ENCODE measurements around the gene LCLAT1. TPM values are rescaled to one million over a fixed set of nuclear protein-coding genes. Genes with fewer than 3 reads are reported as not detected.

The LCLAT1 gene
- total and polyA plus RNA-seq, 8 donors: 2.0 to 15.0 (median 9.8) TPM

DNA sequence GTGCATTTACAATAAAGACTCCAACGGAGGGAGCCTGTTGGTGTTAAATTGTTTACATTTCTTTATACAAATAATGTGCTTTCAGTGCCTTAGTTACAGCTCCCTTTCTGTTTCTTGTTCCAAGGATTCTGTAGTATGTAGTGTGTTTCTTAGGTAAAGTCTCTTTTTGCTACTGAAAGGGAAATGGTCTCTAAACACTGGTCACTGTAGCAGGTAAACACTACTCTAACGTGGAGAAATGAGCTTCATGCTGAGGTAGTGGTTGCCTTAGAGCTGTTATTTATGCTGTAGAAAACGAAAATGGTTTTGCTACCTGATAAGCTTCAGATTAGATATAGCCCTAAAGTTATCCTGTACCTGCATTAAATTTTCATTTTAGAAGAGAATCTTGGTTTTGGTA lies 196.6 kb downstream of the LCLAT1 start:
- DNase-seq (no peak), FAIRE-seq (no peak), ATAC-seq (peak in 1 of 4 donors; percentile 32)
- H3K9me3 ChIP-seq: no peaks in the 10 kb centered on the region
- H3K27me3 ChIP-seq: no peaks in the 10 kb centered on the region
- TF ChIP-seq, protein P1, sequence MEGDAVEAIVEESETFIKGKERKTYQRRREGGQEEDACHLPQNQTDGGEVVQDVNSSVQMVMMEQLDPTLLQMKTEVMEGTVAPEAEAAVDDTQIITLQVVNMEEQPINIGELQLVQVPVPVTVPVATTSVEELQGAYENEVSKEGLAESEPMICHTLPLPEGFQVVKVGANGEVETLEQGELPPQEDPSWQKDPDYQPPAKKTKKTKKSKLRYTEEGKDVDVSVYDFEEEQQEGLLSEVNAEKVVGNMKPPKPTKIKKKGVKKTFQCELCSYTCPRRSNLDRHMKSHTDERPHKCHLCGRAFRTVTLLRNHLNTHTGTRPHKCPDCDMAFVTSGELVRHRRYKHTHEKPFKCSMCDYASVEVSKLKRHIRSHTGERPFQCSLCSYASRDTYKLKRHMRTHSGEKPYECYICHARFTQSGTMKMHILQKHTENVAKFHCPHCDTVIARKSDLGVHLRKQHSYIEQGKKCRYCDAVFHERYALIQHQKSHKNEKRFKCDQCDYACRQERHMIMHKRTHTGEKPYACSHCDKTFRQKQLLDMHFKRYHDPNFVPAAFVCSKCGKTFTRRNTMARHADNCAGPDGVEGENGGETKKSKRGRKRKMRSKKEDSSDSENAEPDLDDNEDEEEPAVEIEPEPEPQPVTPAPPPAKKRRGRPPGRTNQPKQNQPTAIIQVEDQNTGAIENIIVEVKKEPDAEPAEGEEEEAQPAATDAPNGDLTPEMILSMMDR (IDR thresholded peaks at IDR 0.05): no peak
- H3K36me3 ChIP-seq: no peaks in the 10 kb centered on the region
- WGBS, 2 donors: 46 to 54% methylated on average over 3 of the region's 3 CpGs
- H3K4me1 ChIP-seq: no peaks in the 10 kb centered on the region
- H3K4me3 ChIP-seq: no peak overlapping the region
- intact Hi-C loops (cut with DNase I): no loop called here
- H3K27ac ChIP-seq: no peak overlapping the region

DNA sequence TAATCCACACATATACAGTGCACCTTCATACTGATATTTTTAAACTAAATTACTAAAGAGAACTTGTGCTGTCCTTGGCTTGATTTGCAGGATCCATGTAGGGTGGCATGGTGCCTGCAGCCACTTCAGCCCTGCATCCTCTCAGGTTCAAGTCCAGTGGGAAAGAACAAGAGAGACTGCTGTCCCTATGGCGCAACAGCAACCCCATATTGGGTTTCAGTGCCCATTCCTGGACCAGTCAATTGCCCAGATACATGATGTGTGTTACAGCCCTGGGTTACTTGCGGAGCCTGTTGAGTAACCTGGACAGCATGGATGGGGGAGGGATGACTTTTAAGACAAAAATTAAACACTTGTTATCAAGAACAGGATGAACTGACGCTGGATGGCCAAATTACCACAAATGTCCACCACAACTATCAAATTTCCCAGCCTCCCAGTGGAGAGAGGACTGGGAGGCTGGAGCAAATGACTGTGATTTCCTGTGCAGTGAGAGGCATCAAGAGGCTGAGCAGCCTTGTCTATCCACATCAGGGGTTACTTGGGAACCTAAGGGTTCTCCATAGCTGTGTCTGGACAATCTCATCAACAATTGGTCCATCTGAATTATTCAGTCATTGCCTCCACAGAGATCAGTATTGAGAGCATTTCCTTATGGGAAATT lies 198.2 kb downstream of the LCLAT1 start:
- Histone ChIP-seq H3K36me3 (no peaks in the 10 kb centered on the region), H3K4me3 (no peak overlapping the region), H3K27me3 (no peaks in the 10 kb centered on the region), H3K9me3 (no peaks in the 10 kb centered on the region), H3K27ac (no peak overlapping the region), H3K4me1 (no peaks in the 10 kb centered on the region)
- TF ChIP-seq, protein P1 (IDR thresholded peaks at IDR 0.05): no peak
- intact Hi-C loops (cut with DNase I): no loop called here
- 94 to 97% methylated on average over 3 of the region's 3 CpGs for WGBS, 2 donors
- FAIRE-seq: no peak
- ATAC-seq: no peak
- DNase-seq: no peak

DNA sequence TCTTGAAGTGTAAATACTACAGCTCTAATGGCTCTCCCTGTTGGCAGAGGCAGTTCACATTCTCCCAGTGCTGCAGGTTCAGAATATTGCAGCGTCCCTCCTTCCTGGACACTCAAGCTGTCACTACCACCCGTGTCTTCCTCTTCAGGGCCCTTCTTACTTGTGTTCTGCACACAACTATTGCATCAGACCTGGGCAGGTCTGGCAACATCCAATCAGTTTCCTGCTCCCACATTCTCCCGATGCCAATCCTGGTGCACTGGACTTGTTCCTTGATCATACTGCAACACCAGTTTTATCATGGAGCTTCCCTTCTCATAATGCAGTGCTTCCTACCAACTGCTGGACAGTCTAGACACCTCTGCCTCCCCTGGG lies 198.7 kb downstream of the LCLAT1 start:
- FAIRE-seq: no peak
- DNase-seq: no peak
- no peaks in the 10 kb centered on the region for H3K27me3 ChIP-seq
- H3K4me1 ChIP-seq: no peaks in the 10 kb centered on the region
- intact Hi-C loops (cut with DNase I): no loop called here
- H3K27ac ChIP-seq: no peak overlapping the region
- no peak for ATAC-seq
- no peaks in the 10 kb centered on the region for H3K9me3 ChIP-seq
- TF ChIP-seq, protein P1 (IDR thresholded peaks at IDR 0.05): no peak
- no peak overlapping the region for H3K4me3 ChIP-seq
- no peaks in the 10 kb centered on the region for H3K36me3 ChIP-seq
- 71 to 87% methylated on average over 3 of the region's 3 CpGs for WGBS, 2 donors

DNA sequence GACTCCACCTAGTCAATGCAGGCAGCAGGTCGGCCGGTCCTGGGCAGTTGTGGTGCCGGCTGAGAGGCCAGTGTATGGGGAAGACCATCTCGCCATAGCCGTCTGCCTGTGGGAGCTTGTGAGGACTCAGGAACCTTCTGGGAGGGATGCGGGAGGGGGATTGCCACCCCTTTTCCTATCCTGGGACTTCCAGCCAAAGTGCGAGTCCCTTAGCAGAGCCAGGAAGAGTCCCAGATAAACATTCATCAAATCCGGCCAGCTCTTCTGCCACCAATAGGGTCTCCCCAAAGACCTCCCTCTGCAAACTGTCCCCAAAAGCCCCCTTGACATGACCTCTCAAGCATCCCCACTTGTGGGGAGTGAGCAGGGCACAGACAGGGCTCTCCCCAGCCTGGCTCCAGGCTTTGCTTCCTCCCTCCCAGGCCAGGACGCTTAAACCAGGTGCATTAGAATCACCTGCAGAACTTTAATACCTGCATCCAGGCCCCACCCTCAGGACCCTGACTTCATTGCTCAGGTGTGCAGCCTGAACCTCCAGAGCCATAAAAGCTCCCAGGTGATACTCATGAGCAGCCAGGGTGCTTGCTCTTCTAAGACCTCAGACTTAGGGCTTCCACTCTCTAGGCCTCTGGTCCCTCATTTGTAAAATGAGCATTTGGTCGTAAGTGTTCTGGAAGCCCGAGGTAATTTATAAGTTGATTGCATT lies 200.9 kb downstream of the LCLAT1 start:
- no peak for ATAC-seq
- 81 to 84% methylated on average over 11 of the region's 11 CpGs for WGBS, 2 donors
- no peak for FAIRE-seq

More for the DNA sequence above, 200.9 kb downstream of the LCLAT1 start:
- Histone ChIP-seq H3K27me3 (no peaks in the 10 kb centered on the region), H3K4me1 (no peaks in the 10 kb centered on the region), H3K4me3 (no peak overlapping the region), H3K36me3 (no peaks in the 10 kb centered on the region), H3K27ac (no peak overlapping the region), H3K9me3 (no peaks in the 10 kb centered on the region)
- intact Hi-C loops (cut with DNase I): no loop called here
- TF ChIP-seq, protein P1 (IDR thresholded peaks at IDR 0.05): no peak
- no peak for DNase-seq

Data from pancreas (tissue), 10 donors.